ENCODE results near the gene CDKN2C.

GRCh38 chr1:50923564-50923963 is 46.5 kb upstream of the CDKN2C start:
- TF ChIP-seq, protein P1, sequence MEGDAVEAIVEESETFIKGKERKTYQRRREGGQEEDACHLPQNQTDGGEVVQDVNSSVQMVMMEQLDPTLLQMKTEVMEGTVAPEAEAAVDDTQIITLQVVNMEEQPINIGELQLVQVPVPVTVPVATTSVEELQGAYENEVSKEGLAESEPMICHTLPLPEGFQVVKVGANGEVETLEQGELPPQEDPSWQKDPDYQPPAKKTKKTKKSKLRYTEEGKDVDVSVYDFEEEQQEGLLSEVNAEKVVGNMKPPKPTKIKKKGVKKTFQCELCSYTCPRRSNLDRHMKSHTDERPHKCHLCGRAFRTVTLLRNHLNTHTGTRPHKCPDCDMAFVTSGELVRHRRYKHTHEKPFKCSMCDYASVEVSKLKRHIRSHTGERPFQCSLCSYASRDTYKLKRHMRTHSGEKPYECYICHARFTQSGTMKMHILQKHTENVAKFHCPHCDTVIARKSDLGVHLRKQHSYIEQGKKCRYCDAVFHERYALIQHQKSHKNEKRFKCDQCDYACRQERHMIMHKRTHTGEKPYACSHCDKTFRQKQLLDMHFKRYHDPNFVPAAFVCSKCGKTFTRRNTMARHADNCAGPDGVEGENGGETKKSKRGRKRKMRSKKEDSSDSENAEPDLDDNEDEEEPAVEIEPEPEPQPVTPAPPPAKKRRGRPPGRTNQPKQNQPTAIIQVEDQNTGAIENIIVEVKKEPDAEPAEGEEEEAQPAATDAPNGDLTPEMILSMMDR (conservative IDR thresholded peaks at IDR 0.05 in 1 of 2, IDR thresholded peaks at IDR 0.05 in 1 of 2; ENCODE audit: low read depth in 1 of 2, low read length in 2 of 2): no peak
- TF ChIP-seq EZH2 (IDR thresholded peaks at IDR 0.05; ENCODE audit: low read length, missing control alignments): no peak
